Measurements from ENCODE around the gene ARHGAP22. TPM values are rescaled to one million over a fixed set of nuclear protein-coding genes. Genes with fewer than 3 reads are reported as not detected.

The ARHGAP22 gene
- total and polyA plus RNA-seq, 4 donors: 0.23 to 2.3 (median 0.54) TPM

- 76% methylated on average over 3 of the region's 3 CpGs for WGBS
- Histone ChIP-seq H3K4me3 (ENCODE audit: low read depth in 1 of 3, low read length in 3 of 3) (no peak overlapping the region), H3K36me3 (ENCODE audit: control insufficient read depth in 4 of 4, insufficient read depth in 3 of 4, low read depth in 1 of 4, low read length in 3 of 4) (peaks cover 0 to 12% (median 8%) of the 10 kb centered on the region in 4 donors), H3K27me3 (ENCODE audit: control insufficient read depth in 4 of 4, insufficient read depth in 4 of 4, low read length in 3 of 4) (no peaks in the 10 kb centered on the region), H3K4me1 (ENCODE audit: control insufficient read depth in 4 of 4, insufficient read depth in 4 of 4, low read length in 3 of 4) (no peaks in the 10 kb centered on the region), H3K9me3 (ENCODE audit: control insufficient read depth in 4 of 4, low read length in 3 of 4) (no peaks in the 10 kb centered on the region), H3K9ac (ENCODE audit: low read depth in 1 of 2, low read length in 2 of 2) (no peak overlapping the region), H3K27ac (ENCODE audit: low read depth in 1 of 2, low read length in 2 of 2) (no peak overlapping the region)
- no peak for DNase-seq (ENCODE audit: low spot score)
- TF ChIP-seq CTCF (IDR thresholded peaks at IDR 0.05; ENCODE audit: low read depth, low read length, missing input control): no peak
- no peak for TF ChIP-seq YY1 (IDR thresholded peaks at IDR 0.05)
- TF ChIP-seq EGR1 (IDR thresholded peaks at IDR 0.05; ENCODE audit: low read depth in 2 of 2): no peak
- TF ChIP-seq FOXA2 (IDR thresholded peaks at IDR 0.05): no peak
These were observed 198.7 kb downstream of the ARHGAP22 start for GRCh38 chr10:48406204-48406603.

- no peaks in the 10 kb centered on the region for H3K9me3 ChIP-seq (ENCODE audit: control insufficient read depth in 4 of 4, low read length in 3 of 4)
- H3K9ac ChIP-seq (ENCODE audit: low read depth in 1 of 2, low read length in 2 of 2): no peak overlapping the region
- DNase-seq (ENCODE audit: low spot score): no peak
- no peak for TF ChIP-seq TAF1 (conservative IDR thresholded peaks at IDR 0.05)
- TF ChIP-seq RAD21 (IDR thresholded peaks at IDR 0.05): no peak
- TF ChIP-seq REST (IDR thresholded peaks at IDR 0.05): no peak
- no peak for TF ChIP-seq CTCF (IDR thresholded peaks at IDR 0.05; ENCODE audit: low read depth, low read length, missing input control)
- TF ChIP-seq RXRA (IDR thresholded peaks at IDR 0.05): no peak
- TF ChIP-seq JUND (IDR thresholded peaks at IDR 0.05): no peak
- WGBS: 90% methylated on average over 4 of the region's 4 CpGs
- no peaks in the 10 kb centered on the region for H3K4me1 ChIP-seq (ENCODE audit: control insufficient read depth in 4 of 4, insufficient read depth in 4 of 4, low read length in 3 of 4)
- peaks cover 0 to 3% (median under 1%) of the 10 kb centered on the region in 4 donors for H3K36me3 ChIP-seq (ENCODE audit: control insufficient read depth in 4 of 4, insufficient read depth in 3 of 4, low read depth in 1 of 4, low read length in 3 of 4)
- no peaks in the 10 kb centered on the region for H3K27me3 ChIP-seq (ENCODE audit: control insufficient read depth in 4 of 4, insufficient read depth in 4 of 4, low read length in 3 of 4)
- no peak overlapping the region for H3K27ac ChIP-seq (ENCODE audit: low read depth in 1 of 2, low read length in 2 of 2)
- no peak overlapping the region for H3K4me3 ChIP-seq (ENCODE audit: low read depth in 1 of 3, low read length in 3 of 3)
These were observed 200.2 kb downstream of the ARHGAP22 start for GRCh38 chr10:48404646-48405045.

- WGBS: 97% methylated on average over 1 of the region's 1 CpG
- H3K27ac ChIP-seq (ENCODE audit: low read depth in 1 of 2, low read length in 2 of 2): no peak overlapping the region
- H3K4me1 ChIP-seq (ENCODE audit: control insufficient read depth in 4 of 4, insufficient read depth in 4 of 4, low read length in 3 of 4): no peaks in the 10 kb centered on the region
- no peaks in the 10 kb centered on the region for H3K9me3 ChIP-seq (ENCODE audit: control insufficient read depth in 4 of 4, low read length in 3 of 4)
- peaks cover 0 to 2% (median 0%) of the 10 kb centered on the region in 4 donors for H3K36me3 ChIP-seq (ENCODE audit: control insufficient read depth in 4 of 4, insufficient read depth in 3 of 4, low read depth in 1 of 4, low read length in 3 of 4)
- DNase-seq (ENCODE audit: low spot score): no peak
- H3K4me3 ChIP-seq (ENCODE audit: low read depth in 1 of 3, low read length in 3 of 3): no peak overlapping the region
- H3K9ac ChIP-seq (ENCODE audit: low read depth in 1 of 2, low read length in 2 of 2): no peak overlapping the region
- no peaks in the 10 kb centered on the region for H3K27me3 ChIP-seq (ENCODE audit: control insufficient read depth in 4 of 4, insufficient read depth in 4 of 4, low read length in 3 of 4)
- TF ChIP-seq NR2F2 (IDR thresholded peaks at IDR 0.05): no peak
- TF ChIP-seq YY1 (IDR thresholded peaks at IDR 0.05): no peak
- no peak for TF ChIP-seq EGR1 (IDR thresholded peaks at IDR 0.05; ENCODE audit: low read depth in 2 of 2)
- TF ChIP-seq TAF1 (conservative IDR thresholded peaks at IDR 0.05): no peak
- TF ChIP-seq ZBTB33 (IDR thresholded peaks at IDR 0.05): no peak
- TF ChIP-seq SP1 (IDR thresholded peaks at IDR 0.05): no peak
- no peak for TF ChIP-seq HNF4A (conservative IDR thresholded peaks at IDR 0.05)
- TF ChIP-seq REST (IDR thresholded peaks at IDR 0.05): no peak
- no peak for TF ChIP-seq RXRA (IDR thresholded peaks at IDR 0.05)
- TF ChIP-seq ATF3 (IDR thresholded peaks at IDR 0.05): no peak
These were observed 204.0 kb downstream of the ARHGAP22 start for GRCh38 chr10:48400850-48401220.
